ENCODE results near the gene UTS2R.

Gene UTS2R

GRCh38 chr17:82388922-82389283 is 17.3 kb downstream of the UTS2R start:
- H3K4me3 ChIP-seq (ENCODE audit: low read depth, low read length), result no peak overlapping the region
- TF ChIP-seq CTCF (IDR thresholded peaks at IDR 0.05; ENCODE audit: low read depth, low read length, missing control alignments), result no peak
- DNase-seq (ENCODE audit: low read depth), result no peak

GRCh38 chr17:82389379-82389778 is 17.8 kb downstream of the UTS2R start:
- TF ChIP-seq CTCF (IDR thresholded peaks at IDR 0.05; ENCODE audit: low read depth, low read length, missing control alignments), result no peak
- no peak overlapping the region for H3K4me3 ChIP-seq (ENCODE audit: low read depth, low read length)
- DNase-seq (ENCODE audit: low read depth), result no peak

GRCh38 chr17:82390015-82390859 is 18.7 kb downstream of the UTS2R start:
- no peak for TF ChIP-seq CTCF (IDR thresholded peaks at IDR 0.05; ENCODE audit: low read depth, low read length, missing control alignments)
- DNase-seq (ENCODE audit: low read depth), result no peak

GRCh38 chr17:82390860-82391435 is 19.4 kb downstream of the UTS2R start:
- no peak for TF ChIP-seq CTCF (IDR thresholded peaks at IDR 0.05; ENCODE audit: low read depth, low read length, missing control alignments)
- no peak overlapping the region for H3K4me3 ChIP-seq (ENCODE audit: low read depth, low read length)
- DNase-seq (ENCODE audit: low read depth), result no peak

More at GRCh38 chr17:82390015-82390859, 18.7 kb downstream of the UTS2R start:
- H3K4me3 ChIP-seq (ENCODE audit: low read depth, low read length), result no peak overlapping the region

GRCh38 chr17:82391496-82392066 is 20.0 kb downstream of the UTS2R start:
- H3K4me3 ChIP-seq (ENCODE audit: low read depth, low read length), result no peak overlapping the region
- no peak for TF ChIP-seq CTCF (IDR thresholded peaks at IDR 0.05; ENCODE audit: low read depth, low read length, missing control alignments)
- DNase-seq (ENCODE audit: low read depth), result no peak

- DNase-seq (ENCODE audit: low read depth), result no peak
- H3K4me3 ChIP-seq (ENCODE audit: low read depth, low read length), result no peak overlapping the region
- no peak for TF ChIP-seq CTCF (IDR thresholded peaks at IDR 0.05; ENCODE audit: low read depth, low read length, missing control alignments)
Measured at GRCh38 chr17:82392209-82392920, 20.8 kb downstream of the UTS2R start.
